ENCODE data around the gene WDR82.

GRCh38 chr3:52232279-52233107 lies 46.0 kb downstream of the WDR82 start:
- no peak for TF ChIP-seq CTCF (IDR thresholded peaks at IDR 0.05; ENCODE audit: insufficient read depth, low read length)
- TF ChIP-seq POLR2AphosphoS5 (IDR thresholded peaks at IDR 0.05; ENCODE audit: low read depth) = no peak
- TF ChIP-seq SPI1 (IDR thresholded peaks at IDR 0.05; ENCODE audit: borderline replicate concordance, low read depth) = no peak
- no peak for TF ChIP-seq GABPA (IDR thresholded peaks at IDR 0.05; ENCODE audit: low read depth)
- TF ChIP-seq REST (IDR thresholded peaks at IDR 0.05; ENCODE audit: insufficient replicate concordance, low read depth) = no peak
